CD14-positive monocyte (primary cell): ENCODE results near the gene NDUFB5. TPM values are rescaled to one million over a fixed set of nuclear protein-coding genes. Genes with fewer than 3 reads are reported as not detected.

Experiments used
- DNase-seq, 3 donors: peaks; one replicate each; pipeline ENCODE4 v3.0.0-alpha.2; 2011 to 2022
- H2AFZ ChIP-seq: 2 replicates; pipeline ENCODE4 v1.6.0; 2012; ENCODE audit warnings: mild to moderate bottlenecking, low read depth, low read length, inconsistent platforms; ENCODE audit not compliant: insufficient read depth, poor library complexity, severe bottlenecking
- H3K27ac ChIP-seq, 2 donors: 1 replicate in 1 of 2; 2 replicates in 1 of 2; pipeline ENCODE4 v1.5.1; 2012 to 2013; ENCODE audit warnings: low read length in 2 of 2, control low read depth in 1 of 2, inconsistent platforms in 1 of 2, low read depth in 1 of 2, mild to moderate bottlenecking in 1 of 2
- H3K27me3 ChIP-seq, 2 donors: one replicate each; pipeline versions ENCODE4 v1.6.0 to v1.6.1; 2011 to 2013; ENCODE audit warnings: low read length in 2 of 2; ENCODE audit not compliant: control insufficient read depth in 2 of 2, insufficient read depth in 2 of 2
- H3K36me3 ChIP-seq, 2 donors: replicated peaks in 1 of 2; 1 replicate in 1 of 2; 2 replicates in 1 of 2; pipeline versions ENCODE4 v1.5.1 to v1.6.1; 2012 to 2013; ENCODE audit warnings: low read length in 2 of 2, control low read depth in 1 of 2, inconsistent platforms in 1 of 2, mild to moderate bottlenecking in 1 of 2; ENCODE audit not compliant: insufficient read depth in 2 of 2, control insufficient read depth in 1 of 2
- H3K4me1 ChIP-seq, 2 donors: 1 replicate in 1 of 2; 2 replicates in 1 of 2; pipeline versions ENCODE4 v1.5.1 to v1.6.1; 2012 to 2013; ENCODE audit warnings: low read length in 2 of 2, control low read depth in 1 of 2, inconsistent platforms in 1 of 2, mild to moderate bottlenecking in 1 of 2, moderate library complexity in 1 of 2; ENCODE audit not compliant: insufficient read depth in 2 of 2, control insufficient read depth in 1 of 2
- H3K4me2 ChIP-seq: replicated peaks from 2 replicates; pipeline ENCODE3; 2012; ENCODE audit warnings: low read length, moderate library complexity, mild to moderate bottlenecking; ENCODE audit not compliant: poor library complexity, severe bottlenecking; ENCODE audit errors: extremely low read depth
- H3K4me3 ChIP-seq, 3 experiments: fragments of 200-600 bp in 1 of 3; sonication (generic) in 1 of 3; replicated peaks in 1 of 3; 1 replicate in 2 of 3; 2 replicates in 1 of 3; pipeline ENCODE4 v1.5.1; 2011 to 2013; ENCODE audit warnings: low read length in 3 of 3, mild to moderate bottlenecking in 3 of 3, control low read depth in 2 of 3, low read depth in 2 of 3, inconsistent platforms in 1 of 3, moderate library complexity in 1 of 3
- H3K79me2 ChIP-seq: 2 replicates; pipeline ENCODE4 v1.6.0; 2012; ENCODE audit warnings: mild to moderate bottlenecking, control low read depth, inconsistent platforms, low read length, moderate library complexity; ENCODE audit not compliant: insufficient read depth
- H3K9ac ChIP-seq: 2 replicates; pipeline ENCODE4 v1.6.0; 2017; ENCODE audit warnings: low read length, mild to moderate bottlenecking; ENCODE audit not compliant: insufficient read depth, poor library complexity, severe bottlenecking
- H3K9me3 ChIP-seq, 2 donors: replicated peaks in 1 of 2; 1 replicate in 1 of 2; 2 replicates in 1 of 2; pipeline versions ENCODE4 v1.5.1 to v1.6.1; 2012 to 2013; ENCODE audit warnings: low read length in 2 of 2, control low read depth in 1 of 2; ENCODE audit not compliant: control insufficient read depth in 1 of 2, insufficient read depth in 1 of 2
- H4K20me1 ChIP-seq: 2 replicates; pipeline ENCODE4 v1.6.0; 2012; ENCODE audit warnings: mild to moderate bottlenecking, low read length, control low read depth, moderate library complexity; ENCODE audit not compliant: insufficient read depth
- H3K27ac Mint-ChIP-seq, 7 donors: one replicate each; pipeline ENCODE4 v1.8.0; 2020; ENCODE audit warnings: mild to moderate bottlenecking in 7 of 7, mixed read lengths in 7 of 7, moderate library complexity in 6 of 7, inconsistent platforms in 2 of 7
- H3K27me3 Mint-ChIP-seq, 3 donors: one replicate each; pipeline ENCODE4 v1.8.0; 2021 to 2022; ENCODE audit warnings: low read depth in 3 of 3, mild to moderate bottlenecking in 3 of 3, mixed read lengths in 3 of 3, moderate library complexity in 3 of 3, inconsistent platforms in 1 of 3
- H3K36me3 Mint-ChIP-seq, 2 donors: one replicate each; pipeline ENCODE4 v1.8.0; 2020; ENCODE audit warnings: mixed read lengths in 2 of 2, inconsistent platforms in 1 of 2, mild to moderate bottlenecking in 1 of 2
- H3K4me1 Mint-ChIP-seq: one replicate; pipeline ENCODE4 v1.8.0; 2020; ENCODE audit warnings: mild to moderate bottlenecking, mixed read lengths
- H3K4me3 Mint-ChIP-seq, 2 donors: one replicate each; pipeline ENCODE4 v1.8.0; 2020; ENCODE audit warnings: mild to moderate bottlenecking in 2 of 2, mixed read lengths in 2 of 2, moderate library complexity in 1 of 2
- H3K9me3 Mint-ChIP-seq, 7 donors: one replicate each; pipeline ENCODE4 v1.8.0; 2020 to 2022; ENCODE audit warnings: mixed read lengths in 7 of 7, mild to moderate bottlenecking in 6 of 7, moderate library complexity in 6 of 7, inconsistent platforms in 2 of 7
- WGBS: methylation state at CpG from one replicate; pipeline ENCODE4 v1.1.5; 2013; ENCODE audit warnings: missing lambda C conversion rate; ENCODE audit not compliant: insufficient coverage; 5-methylcytosine and 5-hydroxymethylcytosine counted together
- intact Hi-C, 2 donors: fragments of 100-400 bp; cut with micrococcal nuclease; formaldehyde crosslinking; loops; one replicate each; pipeline versions ENCODE4 v1.15.0 to v1.15.1; 2023
- polyA plus RNA-seq, 3 donors: library from polyadenylated mRNA; depleted of rRNA in 1 of 3; unstranded in 2 of 3; stranded (reverse) in 1 of 3; fragments of 300-500 nt in 2 of 3; fragments of >200 nt in 1 of 3; fragmentation: Illumina TruSeq in 2 of 3; gene quantifications; 1 replicate in 2 of 3; 2 replicates in 1 of 3; pipeline ENCODE4 v1.2.3, GENCODE V29; 2012 to 2021
- small RNA-seq: library from RNA; depleted of rRNA; stranded (forward); fragments of <200 nt; gene quantifications from one replicate; pipeline ENCODE3, GENCODE V24; 2012; ENCODE audit warnings: low read depth; ENCODE audit not compliant: insufficient read length
- TF ChIP-seq, protein P1 (sequence below): fragments of 200-600 bp; IDR thresholded peaks from one replicate; pipeline ENCODE4 v1.8.0; 2022; ENCODE audit warnings: antibody characterized with exemption, mild to moderate bottlenecking

NDUFB5 gene
- polyA plus RNA-seq, 3 donors: 30.8 to 144 (median 132) TPM

DNA sequence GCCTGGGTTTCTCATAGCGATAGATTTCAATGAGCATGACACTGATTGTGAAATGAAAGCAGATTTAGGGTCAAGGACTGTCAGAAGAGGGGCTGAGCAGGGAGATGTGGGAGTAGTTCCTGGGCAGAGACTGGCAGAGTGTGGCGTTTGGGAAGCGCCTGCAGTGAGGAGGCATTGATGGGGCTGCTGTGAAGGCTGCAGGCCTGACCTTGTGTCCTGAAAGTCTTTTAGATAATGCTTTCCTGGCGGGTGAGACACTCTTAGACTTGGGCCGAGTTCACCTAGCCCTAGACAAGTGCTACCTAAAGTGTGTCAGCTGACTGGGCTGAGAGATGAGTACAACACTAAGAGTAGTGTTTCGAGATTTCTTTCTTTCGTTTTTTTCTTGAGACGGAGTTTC is 68.9 kb downstream of the NDUFB5 start:
- no peaks in the 10 kb centered on the region for H3K79me2 ChIP-seq
- intact Hi-C loops: no loop called here
- no peak overlapping the region for H2AFZ ChIP-seq
- no peak overlapping the region for H3K4me2 ChIP-seq
- H3K9me3 ChIP-seq: no peaks in the 10 kb centered on the region
- H4K20me1 ChIP-seq: no peaks in the 10 kb centered on the region
- H3K4me3 Mint-ChIP-seq: no peak overlapping the region
- no peak overlapping the region for H3K4me3 ChIP-seq
- H3K9me3 Mint-ChIP-seq: peaks cover 0 to 3% (median 0%) of the 10 kb centered on the region in 7 donors
- no peaks in the 10 kb centered on the region for H3K4me1 Mint-ChIP-seq
- no peak overlapping the region for H3K27ac ChIP-seq
- no peaks in the 10 kb centered on the region for H3K4me1 ChIP-seq
- peak overlapping the region in 1 of 7 donors; percentile 9 for H3K27ac Mint-ChIP-seq
- no peak for DNase-seq
- no peaks in the 10 kb centered on the region for H3K36me3 ChIP-seq
- H3K9ac ChIP-seq: no peak overlapping the region
- no peaks in the 10 kb centered on the region for H3K36me3 Mint-ChIP-seq
- 97% methylated on average over 5 of the region's 8 CpGs for WGBS
- H3K27me3 ChIP-seq: no peaks in the 10 kb centered on the region
- TF ChIP-seq, protein P1, sequence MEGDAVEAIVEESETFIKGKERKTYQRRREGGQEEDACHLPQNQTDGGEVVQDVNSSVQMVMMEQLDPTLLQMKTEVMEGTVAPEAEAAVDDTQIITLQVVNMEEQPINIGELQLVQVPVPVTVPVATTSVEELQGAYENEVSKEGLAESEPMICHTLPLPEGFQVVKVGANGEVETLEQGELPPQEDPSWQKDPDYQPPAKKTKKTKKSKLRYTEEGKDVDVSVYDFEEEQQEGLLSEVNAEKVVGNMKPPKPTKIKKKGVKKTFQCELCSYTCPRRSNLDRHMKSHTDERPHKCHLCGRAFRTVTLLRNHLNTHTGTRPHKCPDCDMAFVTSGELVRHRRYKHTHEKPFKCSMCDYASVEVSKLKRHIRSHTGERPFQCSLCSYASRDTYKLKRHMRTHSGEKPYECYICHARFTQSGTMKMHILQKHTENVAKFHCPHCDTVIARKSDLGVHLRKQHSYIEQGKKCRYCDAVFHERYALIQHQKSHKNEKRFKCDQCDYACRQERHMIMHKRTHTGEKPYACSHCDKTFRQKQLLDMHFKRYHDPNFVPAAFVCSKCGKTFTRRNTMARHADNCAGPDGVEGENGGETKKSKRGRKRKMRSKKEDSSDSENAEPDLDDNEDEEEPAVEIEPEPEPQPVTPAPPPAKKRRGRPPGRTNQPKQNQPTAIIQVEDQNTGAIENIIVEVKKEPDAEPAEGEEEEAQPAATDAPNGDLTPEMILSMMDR: no peak
- H3K27me3 Mint-ChIP-seq: peaks cover 0 to 6% (median 4%) of the 10 kb centered on the region in 3 donors

DNA sequence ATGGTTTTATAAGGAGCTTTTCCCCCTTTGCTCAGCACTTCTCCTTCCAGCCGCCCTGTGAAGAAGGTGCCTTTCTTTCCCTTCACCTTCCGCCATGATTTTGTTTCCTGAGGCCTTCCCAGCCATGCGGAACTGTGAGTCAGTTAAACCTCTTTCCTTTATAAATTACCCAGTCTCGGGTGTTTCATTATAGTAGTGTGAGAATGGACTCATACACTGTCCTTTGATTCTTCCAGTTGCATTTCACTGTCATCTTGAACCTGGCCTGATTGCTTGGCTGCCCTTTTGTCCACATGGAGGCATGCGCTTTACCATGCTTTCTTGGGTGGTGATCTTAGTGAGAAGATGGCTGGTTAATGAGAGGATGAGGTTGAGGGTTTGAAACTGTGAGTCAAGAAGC is 71.5 kb downstream of the NDUFB5 start:
- intact Hi-C loops: no loop called here
- Histone ChIP-seq H3K9me3 (no peaks in the 10 kb centered on the region), H3K4me2 (no peak overlapping the region), H2AFZ (no peak overlapping the region), H3K4me3 (no peak overlapping the region), H3K27ac (no peak overlapping the region), H3K27me3 (no peaks in the 10 kb centered on the region), H3K36me3 (no peaks in the 10 kb centered on the region), H4K20me1 (no peaks in the 10 kb centered on the region), H3K79me2 (no peaks in the 10 kb centered on the region), H3K4me1 (no peaks in the 10 kb centered on the region), H3K9ac (no peak overlapping the region)
- Mint-ChIP-seq H3K36me3 (no peaks in the 10 kb centered on the region), H3K4me3 (no peak overlapping the region), H3K27ac (no peak overlapping the region), H3K27me3 (peaks cover 0 to 5% (median 2%) of the 10 kb centered on the region in 3 donors), H3K9me3 (peaks cover 0 to 1% (median 0%) of the 10 kb centered on the region in 7 donors), H3K4me1 (no peaks in the 10 kb centered on the region)
- WGBS: 100% methylated on average over 1 of the region's 5 CpGs
- no peak for DNase-seq
- TF ChIP-seq, protein P1: no peak

Small RNAs within 50 kb of the gene (small RNA-seq; reads per million reads assigned to genes)
- gene AC090425.1: not detected
- not detected for gene RF01210

Other genes starting within 250 kb of the NDUFB5 start
- 10 to 100 TPM; 15.4 to 65.1 (median 63.5) TPM for gene GNB4, start 153.3 kb upstream of the NDUFB5 start, polyA plus RNA-seq
- 10 to 100 TPM; 28.2 to 37.2 (median 35.9) TPM for gene ACTL6A, start 41.9 kb upstream of the NDUFB5 start, polyA plus RNA-seq
- gene MRPL47, start 156 bp upstream of the NDUFB5 start, polyA plus RNA-seq: 10 to 100 TPM; 10.3 to 46.4 (median 44.3) TPM
- gene USP13, start 48.2 kb downstream of the NDUFB5 start, polyA plus RNA-seq: 1 to 10 TPM in 2 of 3 donors, under 1 TPM in 1; 0.31 to 1.6 (median 1.2) TPM